ENCODE data around the gene CLDND2. TPM values are rescaled to one million over a fixed set of nuclear protein-coding genes. Genes with fewer than 3 reads are reported as not detected.

The CLDND2 gene
- total and polyA plus RNA-seq, 2 experiments from 2014 or later: 7.7 TPM; not detected in 1

GRCh38 chr19:51368366-51369282 is at the start of gene CLDND2 (continued):
- TF ChIP-seq STAT1 (IDR thresholded peaks at IDR 0.05; ENCODE audit: unreplicated experiment) (no peak), JUNB (IDR thresholded peaks at IDR 0.05; ENCODE audit: unreplicated experiment) (no peak)

GRCh38 chr19:51417810-51418157 is 49.0 kb upstream of the CLDND2 start:
- Histone ChIP-seq H3K27me3 (ENCODE audit: insufficient read depth) (peaks cover 10% of the 10 kb centered on the region; the same call in 1 of the 2 replicates), H3K79me2 (replicated peaks; ENCODE audit: insufficient read depth) (no peaks in the 10 kb centered on the region), H2AFZ (no peak overlapping the region), H3K9me2 (ENCODE audit: insufficient read depth) (no peaks in the 10 kb centered on the region), H4K20me1 (replicated peaks; ENCODE audit: insufficient read depth) (no peaks in the 10 kb centered on the region), H3K27ac (ENCODE audit: low read depth) (no peak overlapping the region), H3K4me3 (no peak overlapping the region), H3K4me1 (ENCODE audit: insufficient read depth) (peaks cover 6% of the 10 kb centered on the region; the same call in 1 of the 2 replicates), H3F3A (replicated peaks; ENCODE audit: low read depth) (no peaks in the 10 kb centered on the region), H3K36me3 (ENCODE audit: insufficient read depth) (no peaks in the 10 kb centered on the region), H3K4me2 (no peak overlapping the region)
- H3K27me3 Mint-ChIP-seq (ENCODE audit: insufficient read depth, low read depth, poor library complexity): peaks cover 33% of the 10 kb centered on the region
- no peak overlapping the region for H3K27ac Mint-ChIP-seq
- ATAC-seq: no peak
- TF ChIP-seq EZH2phosphoT487 (IDR thresholded peaks at IDR 0.05; ENCODE audit: unreplicated experiment) (no peak), ETS1 (IDR thresholded peaks at IDR 0.05) (no peak), STAT1 (IDR thresholded peaks at IDR 0.05; ENCODE audit: unreplicated experiment) (no peak), CREB1 (CRISPR knock-in tag; IDR thresholded peaks at IDR 0.05; ENCODE audit: low read depth) (no peak), CTCF (conservative IDR thresholded peaks at IDR 0.05; ENCODE audit: low read depth in 2 of 2) (no peak), ZNF114 (CRISPR knock-in tag; IDR thresholded peaks at IDR 0.05) (no peak), ZNF462 (CRISPR knock-in tag; IDR thresholded peaks at IDR 0.05) (no peak), POLR2AphosphoS5 (IDR thresholded peaks at IDR 0.05; ENCODE audit: low read depth) (no peak), JUNB (IDR thresholded peaks at IDR 0.05; ENCODE audit: unreplicated experiment) (no peak), REST (IDR thresholded peaks at IDR 0.05; ENCODE audit: unreplicated experiment) (no peak)
- no peak for DNase-seq (ENCODE audit: low spot score)
- H3K4me1 Mint-ChIP-seq: peaks cover 10% of the 10 kb centered on the region; the same call in 2 of the 3 replicates
- H3K4me3 Mint-ChIP-seq: no peak overlapping the region
- 0 out of 3 replicates have a peak, but pooled peaks cover 3% of the 10 kb centered on the region for H3K36me3 Mint-ChIP-seq (ENCODE audit: low read depth)
- peaks cover 4% of the 10 kb centered on the region; the same call in 1 of the 3 replicates for H3K9me3 Mint-ChIP-seq

All from GM23338 (cell line).